GM12875 (cell line): ENCODE measurements around the gene NUDT17.
A peak's percentile ranks its signal among the peaks of the same experiment; 100 is the strongest.
"Not testable (repeated sequence)": the region's sequence is repeated elsewhere in the genome, so short reads cannot be mapped to it uniquely, and the experiment has no call there.

ENCODE experiments used
- H3K4me3 ChIP-seq: one replicate; pipeline ENCODE4 v1.5.1; 2011; ENCODE audit warnings: low read depth, low read length, control low read depth
- CTCF ChIP-seq: IDR thresholded peaks from 2 replicates; pipeline ENCODE4 v1.5.1; 2011; ENCODE audit warnings: low read depth, mild to moderate bottlenecking, control low read depth, inconsistent platforms, low read length, moderate library complexity, borderline replicate concordance; ENCODE audit not compliant: insufficient read depth

NUDT17 gene

DNA sequence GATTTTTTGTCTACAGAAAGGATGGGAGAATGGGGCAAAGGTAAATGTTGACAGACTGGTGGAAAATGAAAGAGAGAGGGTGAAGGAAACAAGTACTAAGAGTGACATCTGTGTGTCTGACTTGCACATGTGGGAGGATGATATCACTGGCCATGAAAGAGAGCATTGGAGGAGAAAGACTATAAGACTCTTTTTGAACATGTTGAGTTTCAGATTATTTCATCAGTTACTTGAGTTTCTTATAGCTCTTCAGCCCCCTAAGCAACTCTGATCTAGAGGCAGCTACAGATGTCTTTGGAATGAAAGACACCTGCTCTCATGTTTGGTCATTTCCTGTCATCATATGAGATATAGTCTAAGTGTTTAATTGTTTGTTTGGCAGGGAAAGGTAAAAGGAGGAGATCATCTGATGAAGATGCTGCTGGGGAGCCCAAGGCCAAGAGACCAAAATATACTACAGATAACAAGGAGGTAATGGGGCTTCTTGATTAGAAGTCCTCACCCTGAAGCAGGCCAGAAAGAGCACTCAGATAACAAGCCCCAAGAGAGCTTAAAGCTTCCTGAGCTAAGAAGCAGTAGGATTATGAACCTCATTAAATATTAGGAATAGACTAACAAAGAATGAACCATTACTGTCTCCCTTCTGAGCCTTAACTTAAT is 16.9 kb upstream of the NUDT17 start:
- no peak for TF ChIP-seq CTCF
- H3K4me3 ChIP-seq = no peak overlapping the region

- not testable (repeated sequence) for H3K4me3 ChIP-seq
These were observed 14.6 kb upstream of the NUDT17 start for GRCh38 chr1:145830810-145831209.

- no peak overlapping the region for H3K4me3 ChIP-seq
- TF ChIP-seq CTCF = no peak
These were observed 7.8 kb upstream of the NUDT17 start for GRCh38 chr1:145837656-145838055.

GRCh38 chr1:145843031-145843430 is 2.4 kb upstream of the NUDT17 start:
- no peak overlapping the region for H3K4me3 ChIP-seq
- no peak for TF ChIP-seq CTCF

DNA sequence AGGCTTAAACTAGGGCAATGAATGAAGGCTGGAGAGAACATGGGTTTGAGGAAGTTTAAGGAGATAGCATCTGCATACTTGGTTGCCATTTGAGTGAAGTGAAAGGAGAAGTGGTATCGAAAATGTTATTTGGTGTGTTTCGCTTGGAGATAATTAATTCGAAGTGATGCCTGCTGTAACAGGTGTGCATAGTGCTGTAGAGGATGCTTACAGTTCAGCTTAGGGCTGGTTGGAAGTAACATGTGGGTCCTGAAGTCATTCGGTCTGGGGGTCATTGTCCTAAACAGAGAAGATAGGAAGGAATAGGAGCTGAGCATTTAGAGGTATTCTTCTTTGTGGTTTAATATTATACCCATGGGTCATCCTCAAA is 301 bp upstream of the NUDT17 start:
- H3K4me3 ChIP-seq = no peak overlapping the region
- TF ChIP-seq CTCF = no peak

DNA sequence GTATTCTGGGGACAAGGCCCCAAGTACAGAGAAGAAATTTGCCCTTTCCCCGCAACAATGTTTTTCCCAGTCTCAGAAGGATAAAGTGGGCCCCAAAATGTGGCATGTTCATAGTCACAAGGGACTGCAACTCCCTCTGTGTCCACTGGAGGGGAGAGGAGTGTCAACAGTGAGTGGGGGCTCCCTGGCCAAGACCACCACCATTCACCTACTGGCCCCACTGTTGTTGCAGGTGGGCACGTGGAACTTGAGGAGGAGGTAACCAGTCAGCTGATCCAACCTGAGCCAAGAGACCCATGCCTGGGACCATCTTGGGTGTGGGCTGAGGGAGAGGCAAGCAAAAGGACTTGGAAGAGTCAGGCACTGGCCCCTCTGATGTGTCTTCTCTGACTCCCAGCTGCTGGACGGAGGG is 777 bp downstream of the NUDT17 start:
- TF ChIP-seq CTCF = peak; percentile 78
- H3K4me3 ChIP-seq = peak overlapping the region; percentile 70

DNA sequence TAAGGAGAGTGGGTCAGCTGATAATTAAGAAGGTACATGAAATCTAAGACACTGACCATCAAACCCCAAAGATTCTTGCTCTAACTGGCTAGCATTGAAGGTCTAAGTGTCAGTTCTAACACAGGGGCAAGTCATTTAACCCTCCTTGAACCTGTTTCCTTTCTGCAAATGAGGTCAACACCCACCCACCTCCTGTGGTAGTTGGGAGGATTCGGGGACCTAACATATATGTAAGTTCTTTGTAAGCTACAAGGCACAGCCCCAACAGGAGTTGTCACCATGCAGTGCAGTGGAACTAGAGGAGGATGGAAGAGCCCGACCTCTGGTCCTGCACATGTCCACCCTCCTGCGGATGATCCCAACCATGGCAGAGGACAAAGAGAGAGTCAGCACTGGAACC is 2.4 kb downstream of the NUDT17 start:
- no peak overlapping the region for H3K4me3 ChIP-seq
- no peak for TF ChIP-seq CTCF

DNA sequence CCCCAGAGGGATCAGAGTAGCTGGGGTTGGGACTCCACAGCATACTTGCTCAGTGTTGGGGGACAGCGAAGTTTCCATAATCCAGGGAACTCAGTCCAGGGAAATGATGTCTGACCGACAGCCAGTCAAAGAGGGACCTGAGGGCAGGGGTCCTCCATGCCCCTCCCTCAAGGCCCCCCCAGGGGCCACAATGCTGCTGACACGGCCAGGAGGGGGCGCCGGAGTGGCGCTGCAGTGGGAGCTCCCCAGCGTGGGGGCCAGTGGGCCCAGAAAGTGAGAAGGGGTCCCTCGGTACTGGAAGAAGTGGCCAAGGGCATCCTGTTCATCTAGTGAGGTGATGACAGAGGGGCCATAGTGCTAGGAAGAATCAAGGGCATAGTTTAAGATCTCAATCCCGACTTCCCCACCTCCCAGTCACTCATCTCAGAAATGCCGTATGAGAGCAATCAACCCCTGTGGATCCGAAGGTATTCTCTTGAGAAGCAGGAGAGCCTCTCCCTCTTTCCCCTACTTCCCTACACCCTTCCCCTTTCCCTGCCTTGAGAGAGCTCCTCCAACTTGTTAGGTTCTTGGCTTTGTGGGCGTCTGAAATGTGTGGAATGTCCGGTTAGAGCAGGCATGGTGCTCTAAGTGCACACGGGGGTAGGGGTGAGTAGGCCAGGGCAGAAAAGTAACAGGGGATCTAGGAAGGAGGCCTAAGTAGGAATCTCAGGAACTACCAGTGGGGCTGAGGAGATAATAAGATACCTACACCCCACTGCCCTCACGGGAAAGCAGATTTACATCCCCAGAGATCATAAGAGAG is 4.1 kb downstream of the NUDT17 start:
- no peak overlapping the region for H3K4me3 ChIP-seq
- peak; percentile 45 for TF ChIP-seq CTCF
